H9 (cell line): Measurements from ENCODE around the gene LRP3. TPM values are rescaled to one million over a fixed set of nuclear protein-coding genes. Genes with fewer than 3 reads are reported as not detected.
A peak's percentile ranks its signal among the peaks of the same experiment; 100 is the strongest.
"Not testable (repeated sequence)": the region's sequence is repeated elsewhere in the genome, so short reads cannot be mapped to it uniquely, and the experiment has no call there.

Experiments used
- DNase-seq: peaks from one replicate; pipeline ENCODE4 v3.0.0-alpha.2; 2017
- H2AFZ ChIP-seq: one replicate; pipeline ENCODE4 v1.6.1; 2013; ENCODE audit warnings: mild to moderate bottlenecking, low read length, control low read depth, moderate library complexity
- H2AK5ac ChIP-seq: 2 replicates; pipeline ENCODE4 v1.6.1; 2013; ENCODE audit warnings: low read length, control low read depth, mixed read lengths; ENCODE audit not compliant: insufficient read length
- H2BK120ac ChIP-seq: one replicate; pipeline ENCODE4 v1.6.1; 2013; ENCODE audit warnings: low read depth, mild to moderate bottlenecking, low read length, control low read depth, inconsistent platforms; ENCODE audit not compliant: poor library complexity, severe bottlenecking
- H2BK12ac ChIP-seq: 2 replicates; pipeline ENCODE4 v1.6.1; 2013; ENCODE audit warnings: low read length, control low read depth, mixed read lengths, low read depth; ENCODE audit not compliant: insufficient read length
- H2BK15ac ChIP-seq: 2 replicates; pipeline ENCODE4 v1.6.1; 2013; ENCODE audit warnings: low read depth, low read length, control low read depth
- H2BK20ac ChIP-seq: one replicate; pipeline ENCODE4 v1.6.1; 2013; ENCODE audit warnings: low read depth, mild to moderate bottlenecking, low read length, control low read depth, inconsistent platforms; ENCODE audit not compliant: poor library complexity, severe bottlenecking
- H2BK5ac ChIP-seq: 2 replicates; pipeline ENCODE4 v1.6.1; 2013; ENCODE audit warnings: low read length, control low read depth, mixed read lengths; ENCODE audit not compliant: insufficient read length
- H3K14ac ChIP-seq: 2 replicates; pipeline ENCODE4 v1.6.1; 2013; ENCODE audit warnings: low read length, control low read depth; ENCODE audit not compliant: insufficient read depth
- H3K18ac ChIP-seq: 2 replicates; pipeline ENCODE4 v1.6.1; 2013; ENCODE audit warnings: low read depth, mild to moderate bottlenecking, mixed read lengths, low read length, control low read depth; ENCODE audit not compliant: insufficient read length
- H3K23ac ChIP-seq: 2 replicates; pipeline ENCODE4 v1.6.1; 2013; ENCODE audit warnings: low read length, control low read depth, mixed read lengths, low read depth; ENCODE audit not compliant: insufficient read length
- H3K23me2 ChIP-seq: 2 replicates; pipeline ENCODE4 v1.6.1; 2013; ENCODE audit warnings: low read depth, mild to moderate bottlenecking, mixed read lengths, low read length, control low read depth; ENCODE audit not compliant: insufficient read length, poor library complexity, severe bottlenecking
- H3K27ac ChIP-seq: 2 replicates; pipeline ENCODE4 v1.5.1; 2013; ENCODE audit warnings: low read length, control low read depth, mixed read lengths, low read depth; ENCODE audit not compliant: insufficient read length
- H3K27me3 ChIP-seq: 2 replicates; pipeline ENCODE4 v1.6.1; 2013; ENCODE audit warnings: low read length, control low read depth, inconsistent platforms; ENCODE audit not compliant: insufficient read depth
- H3K4ac ChIP-seq: 2 replicates; pipeline ENCODE4 v1.6.1; 2013; ENCODE audit warnings: low read depth, mild to moderate bottlenecking, control low read depth, inconsistent platforms, low read length, moderate library complexity
- H3K4me1 ChIP-seq: 2 replicates; pipeline ENCODE4 v1.6.1; 2013; ENCODE audit warnings: low read length, control low read depth, inconsistent platforms; ENCODE audit not compliant: insufficient read depth
- H3K4me2 ChIP-seq: 2 replicates; pipeline ENCODE4 v1.6.1; 2013; ENCODE audit warnings: low read length, control low read depth, mixed read lengths; ENCODE audit not compliant: insufficient read length, insufficient read depth
- H3K56ac ChIP-seq: 2 replicates; pipeline ENCODE4 v1.6.1; 2013; ENCODE audit warnings: low read depth, mild to moderate bottlenecking, mixed read lengths, low read length, control low read depth; ENCODE audit not compliant: insufficient read length
- H3K79me1 ChIP-seq: 2 replicates; pipeline ENCODE4 v1.6.1; 2013; ENCODE audit warnings: low read depth, mild to moderate bottlenecking, moderate library complexity, low read length, control low read depth, inconsistent platforms; ENCODE audit not compliant: insufficient read depth, poor library complexity, severe bottlenecking
- H3K79me2 ChIP-seq: 2 replicates; pipeline ENCODE4 v1.6.1; 2013; ENCODE audit warnings: low read length, control low read depth, inconsistent platforms; ENCODE audit not compliant: insufficient read depth
- H3K9ac ChIP-seq: 2 replicates; pipeline ENCODE4 v1.6.1; 2013; ENCODE audit warnings: low read length, control low read depth, mixed read lengths; ENCODE audit not compliant: insufficient read length; ENCODE audit errors: extremely low read depth
- H3K9me3 ChIP-seq: one replicate; pipeline ENCODE4 v1.6.1; 2013; ENCODE audit warnings: low read depth, low read length, inconsistent platforms; ENCODE audit not compliant: control insufficient read depth
- H3T11ph ChIP-seq: one replicate; pipeline ENCODE4 v1.6.1; 2013; ENCODE audit warnings: mild to moderate bottlenecking, low read length, control low read depth, inconsistent platforms
- H4K20me1 ChIP-seq: one replicate; pipeline ENCODE4 v1.6.1; 2013; ENCODE audit not compliant: control insufficient read depth, insufficient read length, insufficient read depth
- H4K5ac ChIP-seq: 2 replicates; pipeline ENCODE4 v1.6.1; 2013; ENCODE audit warnings: low read depth, mild to moderate bottlenecking, mixed read lengths, low read length, control low read depth; ENCODE audit not compliant: insufficient read length
- H4K8ac ChIP-seq: replicated peaks from 2 replicates; pipeline ENCODE4 v1.6.1; 2013; ENCODE audit warnings: low read length, control low read depth, mixed read lengths, low read depth; ENCODE audit not compliant: insufficient read length
- H4K91ac ChIP-seq: 2 replicates; pipeline ENCODE4 v1.6.1; 2013; ENCODE audit warnings: low read depth, mild to moderate bottlenecking, moderate library complexity, mixed read lengths, low read length, control low read depth; ENCODE audit not compliant: insufficient read length
- H3K27ac Mint-ChIP-seq, 3 experiments: 2 replicates in 2 of 3; 3 replicates in 1 of 3; pipeline ENCODE4 v1.8.0; 2020 to 2021; ENCODE audit warnings: mixed read lengths in 3 of 3, mild to moderate bottlenecking in 1 of 3, moderate library complexity in 1 of 3
- H3K27me3 Mint-ChIP-seq: 2 replicates; pipeline ENCODE4 v1.8.0; 2021; ENCODE audit warnings: low read depth, mild to moderate bottlenecking, moderate library complexity, mixed read lengths
- H3K36me3 Mint-ChIP-seq, 3 experiments: 2 replicates in 2 of 3; 3 replicates in 1 of 3; pipeline ENCODE4 v1.8.0; 2020 to 2021; ENCODE audit warnings: low read depth in 3 of 3, mixed read lengths in 3 of 3; ENCODE audit not compliant: insufficient read depth in 1 of 3
- H3K4me1 Mint-ChIP-seq, 2 experiments: 2 replicates each; pipeline ENCODE4 v1.8.0; 2020; ENCODE audit warnings: mixed read lengths in 2 of 2
- H3K4me3 Mint-ChIP-seq, 2 experiments: 2 replicates in 1 of 2; 3 replicates in 1 of 2; pipeline ENCODE4 v1.8.0; 2020 to 2021; ENCODE audit warnings: mild to moderate bottlenecking in 2 of 2, mixed read lengths in 2 of 2, moderate library complexity in 1 of 2
- H3K9me3 Mint-ChIP-seq, 2 experiments: 2 replicates in 1 of 2; 3 replicates in 1 of 2; pipeline ENCODE4 v1.8.0; 2020; ENCODE audit warnings: mild to moderate bottlenecking in 2 of 2, mixed read lengths in 2 of 2, moderate library complexity in 1 of 2
- CTCF ChIP-seq: fragments of 200-600 bp; sonication (generic); conservative IDR thresholded peaks from 3 replicates; pipeline ENCODE4 v1.8.0; 2021; ENCODE audit warnings: antibody characterized with exemption, mild to moderate bottlenecking
- WGBS: extraction: QIAGEN DNeasy Blood & Tissue Kit; methylation state at CpG from one replicate; pipeline ENCODE4 v1.1.7; 2013; ENCODE audit warnings: missing lambda C conversion rate, low lambda C conversion rate, mixed read lengths; ENCODE audit not compliant: insufficient read length; ENCODE audit errors: extremely low coverage; 5-methylcytosine and 5-hydroxymethylcytosine counted together
- total RNA-seq: library from RNA; stranded (reverse); gene quantifications from 2 replicates; pipeline ENCODE4 v1.2.1, GENCODE V29; 2021

LRP3 gene
- total RNA-seq, 1 experiment from 2014 or later = 29.2 TPM

DNA sequence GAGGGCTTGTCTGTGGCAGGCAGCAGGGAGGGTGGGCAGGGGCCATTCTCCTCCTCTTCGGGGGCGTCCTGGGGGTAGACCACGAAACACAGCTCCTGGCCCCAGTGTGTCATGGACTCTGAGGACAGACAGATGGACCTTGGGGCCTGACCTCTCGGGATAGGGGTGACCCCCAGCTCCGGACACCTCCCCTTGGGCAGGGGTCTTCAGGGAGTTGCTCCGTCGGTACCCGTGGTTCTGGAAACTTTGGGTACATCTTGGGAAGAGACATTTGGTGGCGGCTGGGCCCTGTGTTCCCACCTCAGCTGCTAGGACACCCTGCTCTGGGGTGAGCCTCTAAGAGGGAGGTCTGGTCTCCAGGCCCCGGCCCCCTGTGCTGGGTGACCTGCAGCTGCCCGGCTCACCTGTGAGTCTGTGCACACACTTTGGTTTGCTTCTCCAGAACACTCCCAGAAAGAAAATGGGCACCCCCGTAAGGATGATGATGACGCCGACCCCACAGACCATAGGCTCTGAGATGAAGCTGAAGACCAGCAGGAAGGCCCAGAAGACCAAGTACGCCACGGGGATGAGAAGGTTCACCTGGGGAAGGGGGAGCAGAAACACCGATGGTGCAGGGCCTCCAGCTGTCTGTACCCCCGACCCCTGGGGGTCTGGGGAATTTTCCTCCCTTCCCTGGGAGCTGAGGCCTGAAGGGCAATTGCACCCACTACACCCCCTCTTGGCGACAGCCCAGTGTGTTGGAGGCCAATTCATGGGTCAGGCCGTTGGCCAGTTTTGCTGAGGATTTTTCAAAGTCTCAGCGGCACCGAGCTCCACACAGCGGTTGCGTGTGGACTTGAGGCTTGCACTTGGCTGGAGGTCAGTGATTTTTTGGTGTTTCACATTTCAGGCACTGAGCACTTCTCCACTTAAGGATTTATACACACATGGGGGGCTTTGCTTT, 15.0 kb downstream of the LRP3 start:
- Histone ChIP-seq H2BK120ac (no peak overlapping the region), H3K4me1 (no peaks in the 10 kb centered on the region), H3K27me3 (no peaks in the 10 kb centered on the region), H3K9ac (no peak overlapping the region), H3K4ac (no peak overlapping the region), H2BK15ac (no peak overlapping the region), H2BK5ac (no peak overlapping the region), H2BK12ac (no peak overlapping the region), H3K23me2 (no peaks in the 10 kb centered on the region), H3K79me1 (no peaks in the 10 kb centered on the region), H2AFZ (no peak overlapping the region), H4K8ac (no peak overlapping the region), H4K91ac (no peak overlapping the region), H3K23ac (no peak overlapping the region), H4K20me1 (no peaks in the 10 kb centered on the region), H3T11ph (no peak overlapping the region), H3K4me2 (no peak overlapping the region), H3K56ac (no peak overlapping the region), H2AK5ac (no peak overlapping the region), H4K5ac (no peak overlapping the region), H3K79me2 (no peaks in the 10 kb centered on the region), H3K9me3 (no peaks in the 10 kb centered on the region), H3K14ac (no peak overlapping the region; the same call in 1 of the 2 replicates), H2BK20ac (no peak overlapping the region), H3K27ac (no peak overlapping the region), H3K18ac (no peak overlapping the region)
- no peak for DNase-seq
- peaks cover 2% of the 10 kb centered on the region; the same call in 1 of the 2 replicates for H3K27me3 Mint-ChIP-seq
- no peaks in the 10 kb centered on the region for H3K9me3 Mint-ChIP-seq
- H3K27ac Mint-ChIP-seq = peak overlapping the region in 2 of 3 experiments; percentile 18 to 66; a peak in 2 of 7 replicates
- no peak overlapping the region for H3K4me3 Mint-ChIP-seq
- 0 out of 7 replicates have a peak, but pooled peaks cover 0 to 3% (median 0%) of the 10 kb centered on the region in 3 experiments for H3K36me3 Mint-ChIP-seq
- no peaks in the 10 kb centered on the region; a peak in 2 of 4 replicates for H3K4me1 Mint-ChIP-seq
- no CpG with 5 or more reads among the region's 24 CpGs for WGBS
- no peak for TF ChIP-seq CTCF

DNA sequence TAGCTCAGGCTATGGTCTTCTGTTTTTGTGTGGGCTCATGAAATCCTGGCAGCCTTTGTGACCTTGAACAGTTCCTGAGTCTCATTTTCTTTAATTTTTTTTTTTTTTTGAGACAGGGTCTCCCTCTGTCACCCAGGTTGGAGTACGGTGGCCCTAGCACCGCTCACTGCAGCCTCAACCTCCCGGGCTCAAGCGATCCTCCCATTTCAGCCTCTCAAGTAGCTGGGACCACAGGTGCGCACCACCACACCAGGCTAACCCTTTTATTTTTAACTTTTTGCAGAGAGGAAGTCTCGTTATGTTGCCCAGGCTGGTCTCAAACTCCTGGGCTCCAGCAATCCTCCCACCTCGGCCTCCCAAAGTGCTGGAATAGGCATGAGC, 15.7 kb downstream of the LRP3 start:
- WGBS = no CpG with 5 or more reads among the region's 7 CpGs
- not testable (repeated sequence) for H2AFZ ChIP-seq

More for the DNA sequence above, 15.7 kb downstream of the LRP3 start:
- H4K20me1 ChIP-seq, H3K27ac Mint-ChIP-seq, H3K9ac ChIP-seq, H3K79me1 ChIP-seq, H3K36me3 Mint-ChIP-seq, H3K79me2 ChIP-seq, H3K4me1 Mint-ChIP-seq, H3K4me3 Mint-ChIP-seq, H3K23me2 ChIP-seq, H2BK5ac ChIP-seq, H4K5ac ChIP-seq, H4K91ac ChIP-seq, H3K4me2 ChIP-seq, DNase-seq, H2BK20ac ChIP-seq, H2AK5ac ChIP-seq, H3K27ac ChIP-seq, H4K8ac ChIP-seq, H3K14ac ChIP-seq, H3K56ac ChIP-seq, H3K18ac ChIP-seq, H2BK15ac ChIP-seq, H3K23ac ChIP-seq, H3K9me3 ChIP-seq, H2BK120ac ChIP-seq, H3K4ac ChIP-seq, H3K4me1 ChIP-seq, H3T11ph ChIP-seq, H2BK12ac ChIP-seq, H3K27me3 ChIP-seq, H3K9me3 Mint-ChIP-seq, H3K27me3 Mint-ChIP-seq: not testable (repeated sequence)
